Omental fat pad (tissue), 4 donors: ENCODE measurements around the gene VWA8. TPM values are rescaled to one million over a fixed set of nuclear protein-coding genes. Genes with fewer than 3 reads are reported as not detected.

Experiments
- ATAC-seq: fragments of 150-250 bp; one replicate; pipeline ENCODE4 v1.9.1; 2016; ENCODE audit warnings: mild to moderate bottlenecking, moderate library complexity; ENCODE audit not compliant: low FRiP score
- DNase-seq: peaks from one replicate; pipeline ENCODE4 v3.0.0-alpha.2; 2019; ENCODE audit warnings: low spot score
- CTCF ChIP-seq, 3 donors: fragments of 450-650 bp; IDR thresholded peaks; one replicate each; pipeline ENCODE4 v1.5.1; 2016 to 2017; ENCODE audit warnings: antibody characterized with exemption in 3 of 3, mild to moderate bottlenecking in 3 of 3, moderate library complexity in 2 of 3
- total RNA-seq, 4 donors: library from RNA; depleted of rRNA; stranded (reverse); fragments of >200 nt; gene quantifications; one replicate each; pipeline ENCODE4 v1.1.0, GENCODE V29; 2016

VWA8 gene
- total RNA-seq, 4 donors from 2014 or later: 12.4 to 24.7 (median 18.3) TPM

- no peak for ATAC-seq
- TF ChIP-seq CTCF (IDR thresholded peaks at IDR 0.05): no peak
- no peak for DNase-seq
Observed at GRCh38 chr13:41765020-41765419, 195.9 kb downstream of the VWA8 start.

GRCh38 chr13:41764558-41764957, 196.4 kb downstream of the VWA8 start:
- DNase-seq: no peak
- no peak for TF ChIP-seq CTCF (IDR thresholded peaks at IDR 0.05)
- ATAC-seq: no peak

- no peak for DNase-seq
- no peak for ATAC-seq
- TF ChIP-seq CTCF (IDR thresholded peaks at IDR 0.05): no peak
Observed at GRCh38 chr13:41763782-41764181, 197.1 kb downstream of the VWA8 start.

- no peak for TF ChIP-seq CTCF (IDR thresholded peaks at IDR 0.05)
- ATAC-seq: no peak
- no peak for DNase-seq
Observed at GRCh38 chr13:41762796-41763195, 198.1 kb downstream of the VWA8 start.

GRCh38 chr13:41756198-41756880, 204.6 kb downstream of the VWA8 start:
- TF ChIP-seq CTCF (IDR thresholded peaks at IDR 0.05): no peak
- ATAC-seq: no peak
- DNase-seq: no peak

GRCh38 chr13:41751734-41752445, 209.0 kb downstream of the VWA8 start:
- DNase-seq (no peak), ATAC-seq (no peak)
- no peak for TF ChIP-seq CTCF (IDR thresholded peaks at IDR 0.05)

GRCh38 chr13:41751277-41751676, 209.6 kb downstream of the VWA8 start:
- DNase-seq (no peak), ATAC-seq (peak; percentile 94)
- TF ChIP-seq CTCF (IDR thresholded peaks at IDR 0.05): no peak
